Body of pancreas (tissue), 4 donors: ENCODE data around the gene GRIN2C.

Source experiments
- POLR2A ChIP-seq, 3 donors: fragments of 450-650 bp; IDR thresholded peaks; one replicate each; pipeline ENCODE4 v1.6.1; 2016; ENCODE audit warnings: antibody characterized with exemption in 3 of 3, mild to moderate bottlenecking in 2 of 3
- TF ChIP-seq, protein P1 (sequence below), 7 experiments: fragments of 450-650 bp in 4 of 7; fragments of 200-600 bp in 3 of 7; sonication (generic) in 3 of 7; IDR thresholded peaks; one replicate each; pipeline ENCODE4 v1.5.1; 2016 to 2019; ENCODE audit warnings: antibody characterized with exemption in 7 of 7

DNA sequence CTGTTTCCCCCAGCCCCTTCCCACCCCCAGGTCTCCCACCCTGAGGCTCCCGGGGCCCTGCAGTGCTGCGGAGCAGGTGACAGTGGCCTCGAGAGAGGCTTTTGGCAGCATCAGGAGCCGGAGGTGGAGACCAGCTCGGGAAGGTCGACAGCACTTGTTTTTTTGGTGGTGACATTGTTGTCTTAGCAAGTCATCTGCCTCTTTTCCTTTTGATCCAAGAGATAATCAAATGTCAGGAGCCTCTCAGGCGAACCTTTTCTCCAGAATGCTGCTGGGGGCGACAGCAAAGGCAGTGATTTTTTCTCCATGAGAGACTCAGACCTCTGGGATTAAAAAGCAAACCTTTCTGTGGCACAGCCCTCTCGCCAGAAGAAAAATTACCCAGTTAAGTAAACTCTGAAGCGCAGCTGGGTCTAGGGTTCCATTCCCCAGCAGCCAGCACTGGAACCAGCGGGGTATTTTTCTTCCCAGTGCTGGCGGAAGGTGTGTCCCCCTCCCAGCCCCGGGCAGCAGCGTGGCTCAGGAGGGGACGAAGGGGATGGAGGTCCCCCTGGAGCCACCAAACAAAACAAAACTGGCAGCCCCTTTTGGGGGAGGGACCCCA is 37.2 kb downstream of the GRIN2C start:
- TF ChIP-seq, protein P1, sequence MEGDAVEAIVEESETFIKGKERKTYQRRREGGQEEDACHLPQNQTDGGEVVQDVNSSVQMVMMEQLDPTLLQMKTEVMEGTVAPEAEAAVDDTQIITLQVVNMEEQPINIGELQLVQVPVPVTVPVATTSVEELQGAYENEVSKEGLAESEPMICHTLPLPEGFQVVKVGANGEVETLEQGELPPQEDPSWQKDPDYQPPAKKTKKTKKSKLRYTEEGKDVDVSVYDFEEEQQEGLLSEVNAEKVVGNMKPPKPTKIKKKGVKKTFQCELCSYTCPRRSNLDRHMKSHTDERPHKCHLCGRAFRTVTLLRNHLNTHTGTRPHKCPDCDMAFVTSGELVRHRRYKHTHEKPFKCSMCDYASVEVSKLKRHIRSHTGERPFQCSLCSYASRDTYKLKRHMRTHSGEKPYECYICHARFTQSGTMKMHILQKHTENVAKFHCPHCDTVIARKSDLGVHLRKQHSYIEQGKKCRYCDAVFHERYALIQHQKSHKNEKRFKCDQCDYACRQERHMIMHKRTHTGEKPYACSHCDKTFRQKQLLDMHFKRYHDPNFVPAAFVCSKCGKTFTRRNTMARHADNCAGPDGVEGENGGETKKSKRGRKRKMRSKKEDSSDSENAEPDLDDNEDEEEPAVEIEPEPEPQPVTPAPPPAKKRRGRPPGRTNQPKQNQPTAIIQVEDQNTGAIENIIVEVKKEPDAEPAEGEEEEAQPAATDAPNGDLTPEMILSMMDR (IDR thresholded peaks at IDR 0.05): no peak
- TF ChIP-seq POLR2A (IDR thresholded peaks at IDR 0.05): no peak
